ENCODE data around the gene FAM156A. TPM values are rescaled to one million over a fixed set of nuclear protein-coding genes. Genes with fewer than 3 reads are reported as not detected.

Gene FAM156A
- total and polyA plus RNA-seq, 2 experiments from 2014 or later, result 5.2 to 16.3 TPM

- no peaks in the 10 kb centered on the region for H3K9me2 ChIP-seq (ENCODE audit: insufficient read depth)
- ATAC-seq, result no peak
- Mint-ChIP-seq H3K36me3 (ENCODE audit: low read depth) (no peaks in the 10 kb centered on the region), H3K27me3 (ENCODE audit: insufficient read depth, low read depth, poor library complexity) (peaks cover 4% of the 10 kb centered on the region), H3K9me3 (no peaks in the 10 kb centered on the region), H3K27ac (no peak overlapping the region), H3K4me1 (peaks cover 6% of the 10 kb centered on the region), H3K4me3 (peak overlapping the region; percentile 94)
- no peak for DNase-seq (ENCODE audit: low spot score)
- H3K79me2 ChIP-seq (replicated peaks; ENCODE audit: insufficient read depth), result peaks cover 8% of the 10 kb centered on the region
- H3K4me2 ChIP-seq, result peak overlapping the region; percentile 33; the same call in 1 of the 2 replicates
- no peaks in the 10 kb centered on the region for H4K20me1 ChIP-seq (replicated peaks; ENCODE audit: insufficient read depth)
- no peaks in the 10 kb centered on the region for H3K36me3 ChIP-seq (ENCODE audit: insufficient read depth)
- H3K27ac ChIP-seq (ENCODE audit: low read depth), result no peak overlapping the region
- TF ChIP-seq ETS1 (IDR thresholded peaks at IDR 0.05) (no peak), POLR2AphosphoS5 (IDR thresholded peaks at IDR 0.05; ENCODE audit: low read depth) (0 out of 2 replicates have a peak, but pooled peaks have one; percentile 19)
- peak overlapping the region; percentile 52 for H3K4me3 ChIP-seq
- H3K4me1 ChIP-seq (ENCODE audit: insufficient read depth), result no peaks in the 10 kb centered on the region
- H3K27me3 ChIP-seq (ENCODE audit: insufficient read depth), result peaks cover 17% of the 10 kb centered on the region
- H2AFZ ChIP-seq, result no peak overlapping the region; the same call in 1 of the 2 replicates
- no peaks in the 10 kb centered on the region for H3F3A ChIP-seq (replicated peaks; ENCODE audit: low read depth)
Measured at GRCh38 chrX:52995987-52996331, 37.6 kb upstream of the FAM156A start.

GRCh38 chrX:52995135-52995986, 37.0 kb upstream of the FAM156A start:
- H3K4me1 Mint-ChIP-seq, result peaks cover 6% of the 10 kb centered on the region
- peak overlapping the region; percentile 78 for H3K4me2 ChIP-seq
- H3K9me3 Mint-ChIP-seq, result no peaks in the 10 kb centered on the region
- H3K27me3 ChIP-seq (ENCODE audit: insufficient read depth), result peaks cover 11% of the 10 kb centered on the region
- H2AFZ ChIP-seq, result 0 out of 2 replicates have a peak overlapping the region, but pooled peaks have one; percentile 14
- no peaks in the 10 kb centered on the region for H4K20me1 ChIP-seq (replicated peaks; ENCODE audit: insufficient read depth)
- H3K36me3 Mint-ChIP-seq (ENCODE audit: low read depth), result no peaks in the 10 kb centered on the region
- peak overlapping the region; percentile 52 for H3K4me3 ChIP-seq
- ATAC-seq (peak; percentile 98), DNase-seq (ENCODE audit: low spot score) (peak; percentile 95)
- TF ChIP-seq CREB1 (CRISPR knock-in tag; IDR thresholded peaks at IDR 0.05; ENCODE audit: low read depth) (no peak), ETS1 (IDR thresholded peaks at IDR 0.05) (no peak), EZH2phosphoT487 (IDR thresholded peaks at IDR 0.05; ENCODE audit: unreplicated experiment) (no peak), STAT1 (IDR thresholded peaks at IDR 0.05; ENCODE audit: unreplicated experiment) (no peak), POLR2AphosphoS5 (IDR thresholded peaks at IDR 0.05; ENCODE audit: low read depth) (0 out of 2 replicates have a peak, but pooled peaks have one; percentile 30), CTCF (conservative IDR thresholded peaks at IDR 0.05; ENCODE audit: low read depth in 2 of 2) (peak; percentile 45 to 58)
- TF ChIP-seq, protein P1, sequence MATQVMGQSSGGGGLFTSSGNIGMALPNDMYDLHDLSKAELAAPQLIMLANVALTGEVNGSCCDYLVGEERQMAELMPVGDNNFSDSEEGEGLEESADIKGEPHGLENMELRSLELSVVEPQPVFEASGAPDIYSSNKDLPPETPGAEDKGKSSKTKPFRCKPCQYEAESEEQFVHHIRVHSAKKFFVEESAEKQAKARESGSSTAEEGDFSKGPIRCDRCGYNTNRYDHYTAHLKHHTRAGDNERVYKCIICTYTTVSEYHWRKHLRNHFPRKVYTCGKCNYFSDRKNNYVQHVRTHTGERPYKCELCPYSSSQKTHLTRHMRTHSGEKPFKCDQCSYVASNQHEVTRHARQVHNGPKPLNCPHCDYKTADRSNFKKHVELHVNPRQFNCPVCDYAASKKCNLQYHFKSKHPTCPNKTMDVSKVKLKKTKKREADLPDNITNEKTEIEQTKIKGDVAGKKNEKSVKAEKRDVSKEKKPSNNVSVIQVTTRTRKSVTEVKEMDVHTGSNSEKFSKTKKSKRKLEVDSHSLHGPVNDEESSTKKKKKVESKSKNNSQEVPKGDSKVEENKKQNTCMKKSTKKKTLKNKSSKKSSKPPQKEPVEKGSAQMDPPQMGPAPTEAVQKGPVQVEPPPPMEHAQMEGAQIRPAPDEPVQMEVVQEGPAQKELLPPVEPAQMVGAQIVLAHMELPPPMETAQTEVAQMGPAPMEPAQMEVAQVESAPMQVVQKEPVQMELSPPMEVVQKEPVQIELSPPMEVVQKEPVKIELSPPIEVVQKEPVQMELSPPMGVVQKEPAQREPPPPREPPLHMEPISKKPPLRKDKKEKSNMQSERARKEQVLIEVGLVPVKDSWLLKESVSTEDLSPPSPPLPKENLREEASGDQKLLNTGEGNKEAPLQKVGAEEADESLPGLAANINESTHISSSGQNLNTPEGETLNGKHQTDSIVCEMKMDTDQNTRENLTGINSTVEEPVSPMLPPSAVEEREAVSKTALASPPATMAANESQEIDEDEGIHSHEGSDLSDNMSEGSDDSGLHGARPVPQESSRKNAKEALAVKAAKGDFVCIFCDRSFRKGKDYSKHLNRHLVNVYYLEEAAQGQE (IDR thresholded peaks at IDR 0.05; ENCODE audit: unreplicated experiment), result no peak
- no peaks in the 10 kb centered on the region for H3F3A ChIP-seq (replicated peaks; ENCODE audit: low read depth)
- no peaks in the 10 kb centered on the region for H3K36me3 ChIP-seq (ENCODE audit: insufficient read depth)
- no peaks in the 10 kb centered on the region for H3K9me2 ChIP-seq (ENCODE audit: insufficient read depth)
- H3K79me2 ChIP-seq (replicated peaks; ENCODE audit: insufficient read depth), result peaks cover 8% of the 10 kb centered on the region
- peaks cover 4% of the 10 kb centered on the region for H3K27me3 Mint-ChIP-seq (ENCODE audit: insufficient read depth, low read depth, poor library complexity)
- H3K27ac Mint-ChIP-seq, result peak overlapping the region; percentile 100
- peak overlapping the region; percentile 59 for H3K27ac ChIP-seq (ENCODE audit: low read depth)
- H3K4me1 ChIP-seq (ENCODE audit: insufficient read depth), result no peaks in the 10 kb centered on the region
- peak overlapping the region; percentile 94 for H3K4me3 Mint-ChIP-seq

Measured in GM23338 (cell line).